GM12892 (cell line): ENCODE data around the gene TRIM33.
"Not testable (repeated sequence)": the region's sequence is repeated elsewhere in the genome, so short reads cannot be mapped to it uniquely, and the experiment has no call there.

Experiments used
- POLR2A ChIP-seq: IDR thresholded peaks from 2 replicates; pipeline ENCODE4 v1.6.1; 2011; ENCODE audit warnings: low read depth, low read length, control low read depth
- POLR2AphosphoS5 ChIP-seq: IDR thresholded peaks from 2 replicates; pipeline ENCODE4 v1.6.1; 2011; ENCODE audit warnings: low read depth, low read length, control low read depth
- TAF1 ChIP-seq: IDR thresholded peaks from 2 replicates; pipeline ENCODE4 v1.6.1; 2011; ENCODE audit warnings: low read depth, mild to moderate bottlenecking, control low read depth, low read length, borderline replicate concordance

DNA sequence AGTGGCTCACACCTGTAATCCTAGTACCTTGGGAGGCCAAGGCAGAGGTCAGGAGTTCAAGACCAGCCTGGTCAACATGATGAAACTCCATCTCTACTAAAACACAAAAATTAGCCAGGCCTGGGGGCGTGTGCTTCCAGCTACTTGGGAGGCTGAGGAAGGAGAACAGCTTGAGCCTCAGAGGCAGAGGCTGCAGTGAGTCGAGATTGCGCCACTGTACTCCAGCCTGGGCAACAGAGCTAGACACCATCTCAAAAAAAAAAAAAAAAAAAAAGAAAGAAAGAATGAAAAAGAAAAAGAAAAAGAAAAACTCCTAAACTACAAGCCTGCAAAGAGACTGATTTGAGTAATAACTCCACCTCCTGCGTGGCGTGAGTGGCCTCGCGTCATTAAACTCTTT lies 92.1 kb downstream of the TRIM33 start:
- not testable (repeated sequence) for TF ChIP-seq POLR2A, POLR2AphosphoS5, TAF1
